Activated CD4-positive, alpha-beta T cell treated with anti-CD3 and anti-CD28 coated beads, Interleukin-2, amount 50 U/mL, for 24 hours (primary cell): ENCODE data around the gene ARMC5.
"Not testable (repeated sequence)": the region's sequence is repeated elsewhere in the genome, so short reads cannot be mapped to it uniquely, and the experiment has no call there.

Experiments
- DNase-seq, 2 donors: peaks; one replicate each; pipeline ENCODE4 v3.0.0-alpha.2; 2020; ENCODE audit warnings: low read depth in 1 of 2, low spot score in 1 of 2

The ARMC5 gene, protein sequence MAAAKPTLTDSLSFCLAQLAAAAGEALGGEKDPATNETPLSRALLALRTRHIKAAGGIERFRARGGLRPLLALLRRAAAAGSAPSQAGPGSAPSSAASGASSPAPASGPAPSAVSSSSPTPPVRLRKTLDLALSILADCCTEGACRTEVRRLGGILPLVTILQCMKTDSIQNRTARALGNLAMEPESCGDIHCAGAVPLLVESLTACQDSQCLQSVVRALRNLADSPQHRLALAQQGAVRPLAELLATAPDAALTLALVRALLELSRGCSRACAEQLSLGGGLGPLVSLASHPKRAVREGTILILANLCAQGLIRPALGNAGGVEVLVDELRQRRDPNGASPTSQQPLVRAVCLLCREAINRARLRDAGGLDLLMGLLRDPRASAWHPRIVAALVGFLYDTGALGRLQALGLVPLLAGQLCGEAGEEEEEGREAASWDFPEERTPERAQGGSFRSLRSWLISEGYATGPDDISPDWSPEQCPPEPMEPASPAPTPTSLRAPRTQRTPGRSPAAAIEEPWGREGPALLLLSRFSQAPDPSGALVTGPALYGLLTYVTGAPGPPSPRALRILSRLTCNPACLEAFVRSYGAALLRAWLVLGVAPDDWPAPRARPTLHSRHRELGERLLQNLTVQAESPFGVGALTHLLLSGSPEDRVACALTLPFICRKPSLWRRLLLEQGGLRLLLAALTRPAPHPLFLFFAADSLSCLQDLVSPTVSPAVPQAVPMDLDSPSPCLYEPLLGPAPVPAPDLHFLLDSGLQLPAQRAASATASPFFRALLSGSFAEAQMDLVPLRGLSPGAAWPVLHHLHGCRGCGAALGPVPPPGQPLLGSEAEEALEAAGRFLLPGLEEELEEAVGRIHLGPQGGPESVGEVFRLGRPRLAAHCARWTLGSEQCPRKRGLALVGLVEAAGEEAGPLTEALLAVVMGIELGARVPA

DNA sequence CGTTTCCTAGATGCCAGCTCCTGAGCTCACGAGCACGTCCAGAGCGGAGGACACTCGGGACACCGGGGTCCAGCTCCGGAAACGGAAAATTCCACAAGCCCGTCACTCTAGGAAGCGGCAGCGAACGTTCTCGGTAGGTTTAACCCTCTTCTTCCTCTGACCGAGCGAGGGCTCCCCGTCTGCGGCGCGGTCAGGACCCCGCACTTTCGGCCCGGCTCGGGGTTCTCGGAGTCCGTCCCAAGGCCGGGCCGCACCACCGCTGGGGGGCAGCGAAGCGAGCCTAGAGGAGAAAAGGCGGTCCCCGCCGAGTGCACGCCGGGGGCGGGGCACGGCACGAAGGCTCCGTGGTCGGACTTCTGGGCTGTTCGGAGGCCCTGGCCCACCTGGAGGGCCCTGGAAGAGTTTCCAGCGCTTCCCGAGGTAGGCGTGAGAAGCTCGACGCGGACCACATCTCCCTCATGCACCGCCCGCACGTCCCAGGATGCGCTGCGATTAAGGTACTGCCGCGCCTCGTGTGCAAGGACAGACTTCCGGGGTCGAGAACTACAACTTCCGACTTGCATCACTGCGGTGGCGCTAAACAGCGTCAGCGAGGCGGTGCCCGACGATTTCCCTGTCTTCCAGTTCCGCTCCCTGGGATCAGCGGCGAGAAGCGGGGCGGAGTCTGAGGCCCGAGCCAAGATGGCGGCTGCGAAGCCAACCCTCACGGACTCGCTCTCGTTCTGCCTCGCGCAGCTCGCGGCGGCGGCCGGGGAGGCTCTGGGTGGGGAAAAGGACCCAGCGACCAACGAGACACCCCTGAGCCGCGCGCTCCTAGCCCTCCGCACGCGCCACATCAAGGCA, at the start of gene ARMC5:
TSS of gene ARMC5 (plus strand) at position 658 of the 843 bp plus-strand sequence. CDS start at position 682, 24 bp downstream.
- peak; percentile 89 to 97 for DNase-seq

DNA sequence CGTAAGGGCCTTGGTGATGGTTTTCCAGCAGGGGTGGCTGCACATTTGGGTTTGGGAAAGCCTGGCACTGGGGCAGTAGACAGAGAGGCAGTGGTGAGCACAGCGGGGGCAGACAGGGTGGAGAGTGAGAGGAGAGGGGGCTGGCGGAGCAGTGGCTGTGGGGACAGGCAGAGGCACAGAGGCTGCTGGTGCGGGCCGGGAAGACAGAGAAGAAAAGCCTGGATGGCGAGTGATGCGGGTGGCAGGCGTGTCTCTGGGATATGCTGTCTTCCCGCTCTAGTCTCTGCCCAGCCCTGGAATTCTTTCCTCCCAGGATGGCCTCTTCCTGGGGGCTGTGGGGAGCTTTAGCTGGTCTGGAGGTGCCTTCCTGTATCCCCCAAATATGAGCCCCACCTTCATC, 49.2 kb upstream of the ARMC5 start:
- no peak for DNase-seq

DNA sequence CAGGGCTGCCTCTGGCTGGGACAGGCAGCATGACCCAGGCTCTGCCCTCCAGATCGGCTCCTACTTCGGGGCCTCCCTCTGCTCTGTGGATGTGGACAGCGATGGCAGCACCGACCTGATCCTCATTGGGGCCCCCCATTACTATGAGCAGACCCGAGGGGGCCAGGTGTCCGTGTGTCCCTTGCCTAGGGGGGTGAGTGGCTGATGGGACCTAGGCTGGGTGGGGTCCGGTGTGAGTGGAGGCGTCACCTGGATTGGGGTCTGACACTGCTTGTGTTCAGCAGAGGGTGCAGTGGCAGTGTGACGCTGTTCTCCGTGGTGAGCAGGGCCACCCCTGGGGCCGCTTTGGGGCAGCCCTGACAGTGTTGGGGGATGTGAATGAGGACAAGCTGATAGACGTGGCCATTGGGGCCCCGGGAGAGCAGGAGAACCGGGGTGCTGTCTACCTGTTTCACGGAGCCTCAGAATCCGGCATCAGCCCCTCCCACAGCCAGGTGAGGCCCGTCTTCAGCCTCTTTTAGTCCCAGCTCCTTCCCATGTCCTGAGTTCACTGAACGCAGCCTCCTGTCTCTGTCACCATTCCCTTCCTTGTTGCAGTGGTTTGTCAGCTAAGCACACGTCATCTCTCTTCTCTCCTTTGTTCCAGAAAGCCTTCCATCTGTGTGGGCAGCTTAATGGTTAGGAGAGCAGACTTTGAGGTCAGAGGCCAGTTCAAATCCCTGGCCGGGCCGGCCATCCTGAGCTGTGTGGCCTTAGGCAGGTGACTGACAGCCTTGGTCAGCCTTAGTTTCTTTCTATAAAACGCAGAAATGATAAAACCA, 48.1 kb upstream of the ARMC5 start:
- DNase-seq, result no peak

DNA sequence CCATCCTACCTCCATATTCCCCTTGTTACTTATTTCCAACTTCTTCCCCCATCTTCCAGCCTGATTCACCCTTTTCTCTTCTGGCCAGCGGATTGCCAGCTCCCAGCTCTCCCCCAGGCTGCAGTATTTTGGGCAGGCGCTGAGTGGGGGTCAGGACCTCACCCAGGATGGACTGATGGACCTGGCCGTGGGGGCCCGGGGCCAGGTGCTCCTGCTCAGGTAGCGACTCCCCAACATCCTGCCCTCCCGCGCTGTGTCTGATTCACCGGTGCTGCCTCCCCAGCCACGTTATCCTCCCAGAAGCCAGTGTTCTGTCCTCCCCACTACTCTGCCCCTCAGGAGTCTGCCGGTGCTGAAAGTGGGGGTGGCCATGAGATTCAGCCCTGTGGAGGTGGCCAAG, 46.6 kb upstream of the ARMC5 start:
- DNase-seq, result no peak

DNA sequence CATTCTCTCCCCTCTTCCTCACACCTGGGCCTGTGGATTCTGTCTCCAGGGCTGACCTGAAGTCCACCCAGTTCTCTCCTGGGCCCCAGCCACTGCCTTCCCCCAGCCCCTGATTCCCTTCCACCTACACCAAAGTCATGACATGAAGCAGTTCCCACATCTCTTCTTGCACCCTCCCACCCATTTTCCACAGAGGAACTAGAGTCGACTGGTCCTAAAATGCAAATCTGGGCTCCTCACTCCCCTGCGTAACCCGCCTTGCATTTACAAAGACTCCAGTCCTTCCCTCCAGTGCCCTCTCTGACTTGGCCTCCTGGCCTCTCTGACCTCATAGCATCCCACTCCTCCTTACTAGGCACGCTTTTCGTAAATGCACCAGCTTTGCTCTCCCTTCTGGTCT, 45.9 kb upstream of the ARMC5 start:
- no peak for DNase-seq

DNA sequence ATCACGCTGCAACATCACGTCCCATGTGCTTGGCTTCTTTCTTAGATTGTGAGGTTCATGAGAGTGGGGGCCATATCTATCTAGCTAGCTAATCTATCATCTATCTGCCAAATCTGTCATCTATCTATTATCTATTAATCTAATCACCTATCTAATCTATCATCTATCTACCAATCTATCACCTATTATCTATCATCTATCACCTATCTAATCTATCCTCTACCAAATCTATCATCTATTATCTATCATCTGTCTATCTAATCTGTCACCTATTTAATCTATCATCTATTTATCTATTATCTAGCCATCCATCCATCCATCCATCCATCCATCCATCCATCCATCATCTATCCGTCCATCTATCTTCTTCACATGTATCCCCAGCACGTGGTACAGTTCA, 45.4 kb upstream of the ARMC5 start:
- DNase-seq, result no peak

DNA sequence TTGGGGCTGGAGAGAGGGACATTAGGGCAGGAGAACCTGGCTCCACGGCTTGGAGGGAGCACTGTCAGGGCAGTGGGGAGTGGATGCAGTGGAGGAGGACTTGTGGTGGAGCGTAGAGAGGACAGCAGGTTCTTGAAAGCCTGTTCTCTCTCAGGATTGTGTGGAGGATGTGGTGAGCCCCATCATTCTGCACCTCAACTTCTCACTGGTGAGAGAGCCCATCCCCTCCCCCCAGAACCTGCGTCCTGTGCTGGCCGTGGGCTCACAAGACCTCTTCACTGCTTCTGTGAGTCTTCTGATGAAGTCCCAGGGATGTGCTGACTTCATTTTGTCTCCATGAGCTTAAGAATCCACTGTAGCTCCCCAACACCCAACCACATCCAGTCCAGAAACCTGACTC, 44.6 kb upstream of the ARMC5 start:
- DNase-seq, result no peak

DNA sequence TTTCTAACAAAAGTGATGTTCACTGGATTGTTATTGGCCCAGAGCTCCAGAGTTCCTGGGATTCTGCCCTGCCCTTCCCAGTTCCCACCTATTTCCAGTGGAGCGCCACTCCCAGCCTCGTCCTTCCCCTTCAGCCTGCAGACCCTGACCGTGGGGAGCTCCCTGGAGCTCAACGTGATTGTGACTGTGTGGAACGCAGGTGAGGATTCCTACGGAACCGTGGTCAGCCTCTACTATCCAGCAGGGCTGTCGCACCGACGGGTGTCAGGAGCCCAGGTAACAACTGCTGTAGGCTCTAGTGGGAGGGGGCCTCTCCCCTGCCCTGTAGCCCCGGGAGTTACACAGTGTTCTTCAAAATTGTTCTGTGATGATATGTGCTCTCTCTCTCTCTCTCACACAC, 42.9 kb upstream of the ARMC5 start:
- no peak for DNase-seq

DNA sequence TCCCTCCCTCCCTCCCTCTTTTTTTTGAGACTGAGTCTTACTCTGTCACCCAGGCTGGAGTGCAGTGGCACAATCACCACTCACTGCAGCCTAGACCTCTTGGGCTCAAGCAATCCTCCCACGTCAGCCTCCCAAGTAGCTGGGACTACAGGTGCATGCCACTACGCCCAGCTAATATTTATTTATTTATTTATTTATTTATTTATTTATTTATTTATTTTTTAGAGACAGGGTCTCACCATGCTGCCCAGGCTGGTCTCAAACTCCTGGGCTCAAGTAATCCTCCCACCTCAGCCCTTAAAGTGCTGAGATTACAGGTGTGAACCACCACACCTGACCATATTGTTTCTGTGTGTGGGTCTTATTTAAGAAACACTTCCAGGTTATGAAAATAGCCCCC, 42.3 kb upstream of the ARMC5 start:
- not testable (repeated sequence) for DNase-seq

DNA sequence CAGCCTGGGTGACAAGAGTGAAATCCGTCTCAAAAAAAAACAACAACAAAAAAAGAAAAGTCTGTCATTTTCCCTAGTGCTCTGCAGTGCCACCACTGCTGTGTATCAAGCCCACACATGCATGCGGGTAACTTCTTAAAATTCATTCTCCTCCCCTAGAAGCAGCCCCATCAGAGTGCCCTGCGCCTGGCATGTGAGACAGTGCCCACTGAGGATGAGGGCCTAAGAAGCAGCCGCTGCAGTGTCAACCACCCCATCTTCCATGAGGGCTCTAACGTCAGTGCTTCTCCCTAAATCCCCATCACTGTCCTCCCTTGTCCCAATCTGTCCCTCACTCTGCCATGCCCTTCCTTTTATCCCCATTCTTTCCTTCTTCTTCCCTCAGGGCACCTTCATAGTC, 41.4 kb upstream of the ARMC5 start:
- DNase-seq, result no peak

DNA sequence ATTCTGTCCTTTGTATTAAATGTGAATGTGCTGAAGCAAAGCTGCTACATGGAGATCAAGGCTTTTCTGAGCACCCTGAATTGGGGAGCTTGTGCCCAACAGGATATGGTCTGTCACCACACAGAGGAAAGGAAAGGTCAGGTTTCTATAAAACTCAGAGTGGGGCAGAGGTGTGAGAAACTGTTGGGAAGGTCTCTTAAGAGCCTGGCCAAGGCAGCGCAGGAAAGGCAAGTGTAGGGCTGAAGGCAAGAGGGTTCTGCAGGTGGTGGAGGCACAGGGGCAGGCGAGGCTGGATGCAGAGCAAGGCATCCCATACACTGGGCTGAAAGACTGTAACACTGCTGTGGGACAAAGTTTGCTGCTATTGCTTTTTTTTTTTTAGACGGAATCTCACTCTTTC, 39.3 kb upstream of the ARMC5 start:
- DNase-seq, result no peak

DNA sequence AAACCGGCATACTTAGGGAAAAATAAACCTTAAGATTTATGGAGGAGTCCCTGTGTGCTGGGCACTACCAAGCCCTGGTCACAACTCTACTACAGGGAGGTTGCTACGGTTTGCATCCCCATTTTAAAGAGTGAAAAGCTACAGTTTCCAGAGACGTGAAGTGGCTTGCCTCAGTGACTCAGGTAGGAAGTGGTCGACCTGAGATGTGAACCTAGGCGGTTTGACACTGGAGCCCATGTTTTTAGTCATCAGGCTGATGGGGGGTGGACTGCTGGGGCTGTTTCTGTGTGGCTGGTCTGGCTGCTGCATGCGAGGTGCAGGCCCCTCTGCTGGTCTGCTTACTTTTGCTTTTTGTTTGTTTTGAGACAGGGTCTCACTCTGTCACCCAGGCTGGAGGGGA, 37.7 kb upstream of the ARMC5 start:
- peak; percentile 7 to 22 for DNase-seq

DNA sequence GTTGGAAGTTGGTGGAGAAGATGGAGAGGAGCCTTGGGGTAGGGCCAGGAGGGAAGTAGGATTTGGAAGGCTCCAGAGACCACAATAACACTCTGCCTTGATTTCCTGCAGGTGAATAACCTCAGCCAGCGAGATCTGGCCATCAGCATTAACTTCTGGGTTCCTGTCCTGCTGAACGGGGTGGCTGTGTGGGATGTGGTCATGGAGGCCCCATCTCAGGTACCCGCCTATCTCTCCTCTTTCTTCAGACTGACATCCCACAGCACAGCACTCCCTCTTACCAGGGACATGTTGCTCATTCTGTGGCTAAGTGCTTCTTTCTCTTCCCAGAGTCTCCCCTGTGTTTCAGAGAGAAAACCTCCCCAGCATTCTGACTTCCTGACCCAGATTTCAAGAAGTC, 36.1 kb upstream of the ARMC5 start:
- DNase-seq, result no peak

DNA sequence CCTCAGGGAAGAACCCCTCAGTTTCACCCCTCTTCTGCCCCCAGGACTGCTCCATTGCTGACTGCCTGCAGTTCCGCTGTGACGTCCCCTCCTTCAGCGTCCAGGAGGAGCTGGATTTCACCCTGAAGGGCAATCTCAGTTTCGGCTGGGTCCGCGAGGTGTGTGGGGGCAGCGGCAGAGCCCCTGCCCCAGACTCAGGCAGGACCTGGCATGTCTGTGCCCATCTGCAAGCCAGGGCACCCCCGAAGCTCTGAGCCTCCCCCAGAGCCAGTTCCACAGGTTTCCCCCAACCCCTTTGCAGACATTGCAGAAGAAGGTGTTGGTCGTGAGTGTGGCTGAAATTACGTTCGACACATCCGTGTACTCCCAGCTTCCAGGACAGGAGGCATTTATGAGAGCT, 35.5 kb upstream of the ARMC5 start:
- no peak for DNase-seq

DNA sequence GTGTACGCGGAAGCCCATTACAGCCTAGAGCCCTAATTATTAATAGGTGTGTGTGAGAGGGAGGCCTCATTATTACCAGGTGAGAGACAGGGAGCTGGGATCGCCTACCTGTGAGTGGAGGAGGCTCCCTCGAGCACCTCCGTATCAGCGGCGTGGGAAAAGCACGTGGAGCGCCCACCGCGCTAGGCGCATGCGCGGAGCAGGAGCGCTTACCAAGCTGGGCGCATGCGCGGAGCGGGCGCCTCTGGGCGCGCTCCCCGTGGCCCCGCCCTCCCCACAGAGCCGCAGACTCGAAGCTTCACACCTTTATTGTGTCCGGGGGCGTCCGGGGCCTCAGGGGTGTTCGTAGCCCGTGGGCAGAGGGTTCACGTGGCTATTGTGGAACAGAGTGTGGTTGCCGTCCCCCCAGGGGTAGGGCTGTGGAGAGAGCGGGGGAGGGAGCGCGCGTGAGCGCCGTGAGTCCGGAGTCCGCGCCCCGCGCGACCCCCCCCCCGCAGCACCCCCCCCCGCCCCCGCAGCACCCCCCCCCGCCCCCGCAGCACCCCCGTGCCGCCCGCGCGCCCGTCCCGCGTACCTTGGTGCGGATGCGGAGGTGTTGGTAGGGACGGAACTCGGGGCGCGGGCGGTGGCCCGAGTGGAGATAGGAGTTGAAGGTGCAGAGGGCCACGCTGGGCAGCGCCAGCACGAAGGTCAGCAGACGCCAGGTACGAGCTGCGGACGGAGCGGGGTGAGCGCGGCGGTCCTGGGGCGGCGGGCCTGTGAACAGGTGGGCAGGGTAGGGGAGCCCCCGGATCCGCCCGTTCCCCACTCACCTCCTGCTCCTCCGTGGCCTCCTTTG, 31.6 kb upstream of the ARMC5 start:
- DNase-seq, result peak; percentile 33 to 51

DNA sequence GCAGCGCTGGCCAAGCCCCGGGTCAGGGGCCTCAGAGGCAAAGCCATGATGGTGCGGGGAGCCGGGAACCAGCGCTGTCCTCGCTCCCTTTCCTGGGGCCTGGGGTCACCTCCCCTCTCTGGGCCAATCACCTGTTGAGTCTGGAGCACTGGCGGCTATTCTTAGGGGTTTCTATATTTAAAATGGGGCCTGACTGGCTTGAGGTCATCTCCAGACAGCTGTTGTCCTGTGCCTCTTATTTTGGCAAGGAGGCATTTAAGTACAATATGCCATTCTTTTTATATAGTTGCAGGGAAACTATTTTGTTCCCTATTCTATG, 31.1 kb upstream of the ARMC5 start, which contains the start of gene COX6A2:
TSS of gene COX6A2 (minus strand) at position 82 of the 319 bp plus-strand sequence. CDS start at position 47, 35 bp downstream.
- no peak for DNase-seq

DNA sequence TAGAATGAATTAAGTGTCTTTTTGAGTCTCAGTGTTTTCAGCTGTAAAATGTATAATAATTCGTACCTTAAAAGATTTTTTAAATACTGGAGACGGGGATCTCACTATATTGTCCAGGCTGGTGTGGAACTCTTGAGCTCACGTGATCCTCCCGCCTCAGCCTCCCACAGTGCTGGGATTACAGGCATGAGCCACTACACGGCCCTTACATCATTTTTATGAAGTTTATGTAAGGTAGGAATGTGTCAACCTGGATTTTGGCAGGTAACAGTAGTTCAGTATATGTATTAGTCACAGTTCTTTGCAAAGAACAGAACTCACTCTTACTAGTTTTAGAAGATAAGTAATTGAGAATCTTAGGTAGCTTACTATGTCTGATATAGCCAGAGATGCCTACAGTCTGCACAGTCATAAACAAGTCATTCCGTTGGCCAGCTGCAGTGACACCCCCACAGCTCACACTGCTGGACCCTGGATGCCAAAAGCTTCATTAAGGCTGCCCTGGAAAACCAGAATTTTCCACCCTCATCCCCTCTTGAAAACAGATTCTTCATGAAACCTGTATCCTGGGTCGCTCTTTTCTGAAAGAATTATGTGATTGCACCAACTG, 30.6 kb upstream of the ARMC5 start:
- no peak for DNase-seq

DNA sequence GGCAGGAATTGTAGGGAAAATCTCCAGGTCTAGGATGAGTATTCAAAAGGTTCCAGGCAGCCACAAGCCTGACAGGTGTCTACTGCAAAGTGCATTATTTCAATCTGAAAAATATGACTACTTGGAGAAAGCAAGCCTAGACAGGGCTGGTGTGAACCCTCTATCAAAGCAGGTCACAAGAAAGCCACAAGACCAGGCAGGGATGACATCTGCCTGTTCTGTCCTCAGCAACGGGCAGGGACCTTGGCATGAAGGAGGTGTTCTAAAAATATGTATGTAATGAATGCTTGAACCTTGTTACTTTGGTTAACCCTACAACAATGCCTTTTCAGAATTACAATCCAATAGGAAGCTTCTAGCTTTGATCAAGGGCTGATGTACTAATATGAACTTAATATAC, 30.0 kb upstream of the ARMC5 start:
- DNase-seq, result no peak

DNA sequence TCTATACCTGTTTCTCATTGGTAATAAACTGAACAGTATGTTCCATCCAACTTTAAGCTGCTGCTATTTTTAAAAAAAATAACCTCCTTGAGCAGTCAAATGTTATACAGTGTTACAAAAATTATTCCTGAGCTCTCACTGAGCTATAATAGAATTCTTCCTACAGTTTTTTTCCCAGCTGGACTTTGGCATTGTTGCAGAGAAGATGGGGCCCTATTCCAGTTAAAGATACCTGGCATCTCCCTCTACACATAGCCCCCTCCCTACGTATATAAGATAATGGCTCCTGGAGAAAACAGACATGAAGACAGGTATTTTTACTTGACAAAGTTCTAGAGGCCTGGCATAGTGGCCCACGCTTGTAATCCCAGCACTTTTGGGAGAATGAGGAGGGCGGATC, 29.5 kb upstream of the ARMC5 start:
- no peak for DNase-seq
